NCI-H1694 treated with DMSO at 0.1 percent for 48 hours (cell line): ENCODE results near the gene DCLK1.
"Not testable (repeated sequence)": the region's sequence is repeated elsewhere in the genome, so short reads cannot be mapped to it uniquely, and the experiment has no call there.

Source experiments
- DNase-seq: peaks from one replicate; lab custom pipeline; 2025; lab: John Stamatoyannopoulos, UW

Gene DCLK1

DNA sequence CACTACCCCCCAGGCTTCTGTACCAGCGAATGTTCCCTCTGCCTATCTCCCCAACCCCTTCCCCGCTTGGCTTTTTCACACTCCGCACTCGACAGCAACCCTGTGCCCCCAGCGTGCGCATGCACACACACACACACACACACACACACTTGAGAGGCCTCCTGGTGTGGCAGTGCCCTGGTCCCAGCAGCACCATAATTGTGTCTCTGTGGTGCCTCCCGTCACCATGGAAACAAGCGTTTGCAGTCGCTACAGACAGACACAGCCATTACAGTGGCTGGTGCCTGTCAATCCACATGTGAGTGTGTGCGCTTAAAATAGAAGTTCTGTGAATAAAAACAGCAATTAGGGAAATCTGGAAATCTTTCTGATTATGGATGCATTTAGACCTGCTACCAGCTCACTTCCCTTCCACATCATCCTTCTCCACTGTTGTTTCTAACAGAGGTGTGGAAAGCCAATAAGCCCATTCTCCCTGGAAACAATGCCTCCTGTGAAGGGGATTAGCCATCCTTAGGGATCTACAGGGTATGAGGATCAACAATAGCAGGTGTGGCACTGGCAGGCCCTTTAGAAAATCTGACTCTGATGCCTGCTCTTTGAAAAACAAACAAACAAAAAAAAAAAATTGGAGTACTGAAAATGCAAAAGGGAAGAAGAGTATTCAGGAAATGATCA is 146.3 kb downstream of the DCLK1 start:
- DNase-seq = no peak

DNA sequence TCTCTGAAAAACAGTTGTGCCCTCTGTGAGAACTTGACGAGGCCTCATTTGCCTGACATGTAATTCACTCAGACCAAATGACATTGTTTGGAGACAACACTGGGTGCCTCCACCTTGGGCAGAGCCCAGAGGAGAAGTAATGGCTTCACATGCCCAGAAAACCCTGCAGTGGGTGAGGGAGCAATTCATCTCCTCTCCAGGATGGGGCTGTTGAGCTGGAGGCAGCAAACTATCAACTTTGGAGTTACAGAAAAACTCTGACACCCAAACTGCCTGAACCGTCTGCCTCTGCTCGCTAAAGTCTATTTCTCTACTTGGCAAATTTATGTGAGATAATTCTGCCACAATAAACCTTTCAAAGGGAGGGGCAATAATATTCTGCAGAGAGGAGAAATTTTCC is 146.9 kb downstream of the DCLK1 start:
- no peak for DNase-seq

DNA sequence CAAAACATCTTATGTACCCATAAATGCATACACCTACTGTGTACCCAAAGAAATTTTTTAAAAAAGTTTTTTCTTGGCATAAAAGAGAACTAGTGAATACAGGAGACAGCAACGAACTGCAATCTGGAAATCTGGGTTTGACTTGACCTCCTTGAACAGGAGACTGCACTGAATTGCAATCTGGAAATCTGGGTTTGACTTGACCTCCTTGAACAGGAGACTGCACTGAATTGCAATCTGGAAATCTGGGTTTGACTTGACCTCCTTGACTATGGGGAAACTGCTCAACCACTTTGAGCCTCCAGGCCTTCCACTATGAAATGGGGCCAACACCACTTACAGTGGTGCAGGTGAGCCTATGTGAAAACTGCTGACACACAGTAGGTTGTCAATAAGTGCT is 147.5 kb downstream of the DCLK1 start:
- not testable (repeated sequence) for DNase-seq

DNA sequence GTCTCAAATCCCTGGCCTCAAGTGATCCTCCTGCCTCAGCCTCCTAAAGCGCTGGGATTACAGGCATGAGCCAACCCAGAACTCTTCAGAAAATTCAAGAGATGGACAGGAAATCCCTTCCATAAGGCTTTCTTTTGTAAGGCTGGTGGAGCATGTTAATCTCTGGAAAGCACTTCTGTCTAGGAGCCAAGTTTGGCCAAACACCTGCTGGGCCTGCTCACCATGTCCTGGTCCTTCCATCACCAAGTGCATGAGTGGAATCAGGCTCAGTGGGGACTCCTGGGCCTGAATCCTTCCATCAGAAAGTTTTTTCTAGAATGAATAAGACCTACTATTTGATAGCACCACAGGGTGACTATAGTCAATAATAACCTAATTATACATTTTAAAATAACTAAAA is 148.0 kb downstream of the DCLK1 start:
- DNase-seq = no peak

DNA sequence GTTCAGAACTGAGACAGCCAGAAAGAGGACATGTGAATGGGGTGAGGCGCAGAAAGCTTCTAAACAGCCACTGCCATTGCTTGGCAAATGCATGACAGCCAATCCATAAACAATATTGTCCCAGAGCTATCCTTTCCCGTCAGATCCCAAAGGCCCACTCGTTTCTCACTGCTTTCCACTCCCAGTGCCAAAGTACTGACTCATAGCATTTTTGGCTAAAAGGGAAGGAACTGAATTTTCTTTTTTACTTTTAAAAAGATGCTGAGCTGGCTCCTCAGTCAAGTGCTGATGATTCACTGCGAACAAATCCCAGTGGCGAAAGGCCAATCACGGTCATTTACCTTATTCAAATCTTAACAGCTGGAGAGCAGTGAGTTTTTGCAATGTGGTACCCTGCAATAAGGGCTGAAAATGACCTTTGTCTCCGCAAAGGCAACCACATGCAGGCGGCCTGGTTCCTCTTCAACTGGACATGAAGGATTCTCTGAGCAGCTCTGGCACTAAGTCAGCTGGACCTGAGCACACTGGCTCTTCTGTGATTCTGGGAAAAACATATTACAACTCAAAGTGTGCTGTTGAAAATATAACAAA is 151.7 kb downstream of the DCLK1 start:
- no peak for DNase-seq

DNA sequence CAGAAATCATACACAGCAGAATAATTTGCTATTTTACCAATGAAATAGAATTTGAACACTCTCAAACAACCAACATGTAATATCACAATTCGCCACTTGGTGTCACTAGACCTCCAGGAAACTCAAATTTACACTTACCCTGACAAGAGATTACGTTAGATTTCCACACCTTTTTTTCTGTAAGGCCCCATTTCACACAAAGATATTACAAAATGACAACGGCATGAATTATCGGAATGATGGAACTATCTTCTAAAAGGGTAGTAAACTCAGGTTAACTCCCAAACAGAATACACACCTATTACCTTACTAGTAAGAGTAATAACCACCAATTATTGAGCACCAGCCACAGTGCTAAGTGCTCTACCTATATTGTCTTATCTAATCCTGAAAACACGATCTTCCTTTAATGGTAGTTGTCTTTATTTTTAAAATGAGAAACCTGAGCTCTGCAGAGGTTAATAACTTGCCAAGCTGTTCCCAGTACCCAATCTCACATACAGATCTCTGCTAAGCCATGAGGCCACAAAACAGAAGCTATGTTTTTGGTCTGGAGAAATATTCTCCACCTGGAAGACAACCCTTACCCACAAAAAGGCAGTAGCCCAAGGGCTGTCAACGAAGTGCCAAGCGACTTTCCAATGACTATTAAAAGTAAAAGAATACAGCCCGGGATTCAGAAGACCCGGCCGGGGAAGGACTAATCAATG is 152.4 kb downstream of the DCLK1 start:
- peak; percentile 44 for DNase-seq

DNA sequence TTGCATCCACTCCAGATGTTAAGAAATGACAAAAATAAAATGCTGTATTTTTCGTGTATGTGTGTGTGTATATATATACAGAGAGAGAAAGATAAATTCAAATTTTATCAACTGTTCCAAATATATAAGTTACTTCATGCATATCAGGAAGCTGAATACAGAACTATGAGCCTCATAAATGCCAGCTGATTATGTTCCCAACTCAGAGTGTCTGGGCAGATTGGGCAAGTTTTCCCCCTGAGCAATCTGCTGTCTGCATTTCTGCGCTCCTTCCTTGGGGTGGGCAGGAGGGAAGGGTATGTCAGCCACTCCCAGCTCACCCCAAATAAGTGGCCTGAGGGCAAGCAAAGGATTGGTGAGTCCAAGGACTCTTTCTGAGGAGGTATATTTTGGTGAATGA is 154.1 kb downstream of the DCLK1 start:
- DNase-seq = no peak

DNA sequence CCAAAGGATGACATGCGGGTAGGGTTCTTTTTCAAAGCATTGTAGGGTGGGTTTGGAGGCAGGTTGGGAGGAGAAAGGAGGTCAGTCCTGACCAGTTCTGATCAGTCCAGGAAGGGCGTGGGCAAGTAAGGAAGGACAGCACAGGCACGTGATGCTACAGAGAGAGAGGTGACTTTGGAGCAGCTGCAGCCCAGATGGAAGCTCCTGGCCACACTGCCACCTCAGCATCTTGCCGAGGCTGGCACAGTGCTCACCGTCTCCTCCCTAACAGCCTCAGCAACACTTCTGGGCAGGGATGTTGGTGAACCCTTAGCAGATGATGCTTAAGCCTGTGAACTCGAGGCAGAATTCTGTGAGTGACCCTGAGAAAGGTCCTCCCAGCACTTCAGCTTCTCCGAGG is 155.1 kb downstream of the DCLK1 start:
- DNase-seq = no peak

DNA sequence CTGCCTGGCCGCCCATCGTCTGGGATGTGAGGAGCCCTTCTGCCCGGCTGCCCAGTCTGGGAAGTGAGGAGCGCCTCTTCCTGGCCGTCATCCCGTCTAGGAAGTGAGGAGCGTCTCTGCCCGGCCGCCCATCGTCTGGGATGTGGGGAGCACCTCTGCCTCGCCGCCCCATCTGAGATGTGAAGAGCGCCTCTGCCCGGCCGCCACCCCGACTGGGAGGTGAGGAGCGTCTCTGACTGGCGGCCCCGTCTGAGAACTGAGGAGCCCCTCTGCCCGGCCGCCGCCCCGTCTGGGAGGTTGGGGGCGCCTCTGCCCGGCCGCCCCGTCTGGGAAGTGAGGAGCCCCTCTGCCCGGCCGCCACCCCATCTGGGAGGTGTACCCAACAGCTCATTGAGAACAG is 164.2 kb downstream of the DCLK1 start:
- not testable (repeated sequence) for DNase-seq

DNA sequence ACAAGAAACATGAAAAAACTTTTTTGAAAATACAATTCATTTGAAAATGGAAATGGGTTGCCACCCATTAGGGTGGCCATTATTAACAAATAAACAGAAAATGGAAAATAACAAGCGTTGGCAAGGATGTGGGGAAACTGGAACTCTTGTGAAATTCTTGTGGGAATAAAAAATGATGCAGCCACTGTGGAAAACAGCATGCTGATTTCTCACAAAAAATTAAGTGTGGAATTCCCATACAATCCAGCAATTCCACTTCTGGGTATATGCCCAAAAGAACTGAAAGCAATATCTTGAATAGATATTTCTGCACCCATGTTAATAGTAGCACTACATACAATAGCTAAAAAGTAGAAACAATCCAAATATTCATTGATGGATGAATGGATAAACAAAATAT is 165.2 kb downstream of the DCLK1 start:
- no peak for DNase-seq

DNA sequence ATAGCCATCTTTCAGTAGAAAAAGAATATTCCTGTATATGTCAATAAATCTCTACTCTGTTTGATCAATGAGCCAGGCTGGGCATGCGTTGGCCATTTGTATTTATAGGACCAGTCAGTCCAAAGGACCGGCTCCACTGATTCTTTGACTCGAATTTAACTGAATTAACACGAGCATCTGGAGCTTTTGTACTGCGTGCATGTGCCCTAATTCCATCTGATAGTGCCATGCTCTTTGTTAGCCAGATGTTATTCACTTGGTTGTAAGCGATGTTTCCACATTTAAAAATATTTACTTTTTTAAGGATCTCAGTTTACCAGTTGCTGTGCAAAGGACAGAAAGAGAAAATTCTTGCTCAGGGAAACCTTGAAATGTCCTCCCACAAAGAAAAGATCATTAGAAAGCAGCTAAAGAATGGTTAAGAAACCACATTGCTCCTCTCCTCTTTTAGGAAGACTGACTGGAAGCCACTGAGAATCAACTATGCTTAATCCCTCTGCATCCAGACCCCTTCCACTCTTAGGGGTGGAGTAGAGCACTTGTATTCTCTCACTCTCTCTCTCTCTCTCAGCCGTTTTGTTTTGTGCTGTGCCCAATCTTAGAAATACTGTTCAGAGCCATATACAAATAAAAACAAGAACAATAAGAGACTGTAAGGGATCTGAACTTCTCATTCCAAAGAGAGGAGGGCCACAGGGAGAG is 165.8 kb downstream of the DCLK1 start:
- no peak for DNase-seq

DNA sequence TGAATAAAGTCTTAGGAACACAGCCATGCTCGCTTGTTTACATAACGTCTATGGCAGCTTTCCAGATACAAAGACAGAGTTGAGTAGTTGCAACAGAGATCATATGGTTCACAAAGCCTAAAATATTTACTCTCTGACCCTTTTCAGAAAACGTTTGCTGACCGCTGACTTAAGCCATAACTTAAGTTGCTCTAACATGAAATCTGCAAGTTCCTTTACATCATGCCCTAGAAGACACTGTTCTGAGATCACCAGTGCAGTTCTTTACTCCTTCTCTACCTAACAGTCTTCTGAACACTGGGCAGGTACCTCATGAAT is 166.4 kb downstream of the DCLK1 start:
- no peak for DNase-seq

DNA sequence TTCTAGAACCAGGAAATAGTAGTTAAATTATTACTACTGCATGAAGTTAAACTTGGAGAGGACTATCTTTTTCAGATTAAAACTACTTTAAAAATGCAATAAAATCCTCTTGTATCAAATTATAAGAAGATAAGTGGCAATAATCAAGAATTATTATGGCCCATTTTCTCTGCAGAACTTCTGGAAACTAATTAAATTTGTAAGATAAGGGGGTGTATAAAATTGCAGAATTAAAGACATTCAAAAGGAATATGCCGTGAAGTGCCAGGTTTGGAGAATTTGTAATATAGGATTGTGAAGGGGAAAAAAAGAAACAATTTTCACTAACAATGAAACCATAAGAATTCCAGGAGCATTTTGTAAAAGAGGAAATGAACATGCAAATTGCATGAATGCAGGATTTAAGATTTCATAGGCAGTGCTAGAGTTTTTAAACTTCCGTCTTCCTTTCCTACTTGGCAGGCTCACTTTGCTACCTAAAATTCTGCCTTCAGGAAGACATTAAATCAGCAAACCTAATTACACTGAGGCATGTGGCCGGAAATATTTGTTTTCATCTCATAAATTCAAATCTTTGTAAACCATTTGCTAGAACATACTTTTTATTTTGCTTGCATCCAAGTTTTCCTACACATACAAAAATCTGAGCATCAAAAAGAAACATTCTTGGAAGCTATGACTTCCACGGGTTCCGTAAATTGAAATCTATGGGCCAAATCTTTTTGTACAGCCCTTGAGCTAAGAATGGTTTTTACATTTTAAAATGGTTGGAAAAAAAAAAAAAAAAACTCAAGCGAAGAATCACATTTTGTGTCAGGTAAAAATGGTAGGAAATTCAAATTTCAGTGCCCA is 166.9 kb downstream of the DCLK1 start:
- DNase-seq = no peak

DNA sequence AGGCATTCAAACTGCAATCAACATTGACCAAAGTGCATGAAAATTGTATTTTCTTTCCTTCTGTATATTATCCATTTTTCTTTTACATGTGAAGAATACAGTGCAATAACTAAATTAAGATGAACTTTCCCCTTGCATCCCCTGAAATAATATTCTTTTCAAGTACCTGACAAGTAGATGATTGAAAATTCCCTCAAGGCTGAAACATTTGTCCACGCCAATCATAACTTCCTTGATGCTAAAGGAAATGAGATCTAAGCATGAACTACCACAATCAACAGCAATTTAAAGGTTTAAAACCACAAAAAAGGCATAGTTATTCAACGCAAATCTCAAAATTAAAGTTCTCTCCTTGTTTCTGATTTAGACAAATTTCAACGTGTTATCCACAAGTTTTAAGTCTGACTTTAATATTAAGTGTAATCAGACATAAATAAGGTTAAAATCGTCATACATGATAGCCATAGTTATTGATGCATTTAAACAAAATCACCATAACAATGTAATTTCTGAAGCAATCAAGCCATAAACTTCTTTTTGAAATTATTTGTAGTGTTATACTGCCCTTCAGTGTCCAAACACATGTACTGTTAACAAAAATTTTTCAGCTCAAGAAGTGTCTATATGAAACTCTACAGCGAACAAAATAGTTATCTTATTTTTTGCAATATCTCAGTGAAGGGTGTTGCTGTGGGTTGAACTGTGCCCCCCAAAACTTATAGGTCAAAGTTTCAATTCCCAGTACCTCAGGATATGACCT is 169.5 kb downstream of the DCLK1 start:
- no peak for DNase-seq

DNA sequence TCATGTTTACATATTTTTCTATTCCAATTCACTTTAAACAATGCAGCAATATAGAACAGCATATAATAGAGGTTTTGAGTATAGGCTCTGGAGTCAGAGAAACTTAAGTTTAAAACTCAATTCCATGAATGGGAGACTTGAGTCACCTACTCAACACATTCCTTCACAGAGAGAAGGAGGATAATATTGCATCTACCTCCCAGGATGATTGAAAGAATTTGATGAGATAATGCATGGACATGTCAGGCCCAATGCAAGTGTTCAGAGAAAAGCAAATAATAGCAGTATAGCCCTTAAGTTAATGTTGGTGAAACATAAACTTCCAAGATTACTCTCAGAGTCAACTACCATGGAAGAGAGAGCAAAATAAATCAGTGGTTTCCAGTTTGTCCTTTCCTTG is 170.2 kb downstream of the DCLK1 start:
- no peak for DNase-seq

DNA sequence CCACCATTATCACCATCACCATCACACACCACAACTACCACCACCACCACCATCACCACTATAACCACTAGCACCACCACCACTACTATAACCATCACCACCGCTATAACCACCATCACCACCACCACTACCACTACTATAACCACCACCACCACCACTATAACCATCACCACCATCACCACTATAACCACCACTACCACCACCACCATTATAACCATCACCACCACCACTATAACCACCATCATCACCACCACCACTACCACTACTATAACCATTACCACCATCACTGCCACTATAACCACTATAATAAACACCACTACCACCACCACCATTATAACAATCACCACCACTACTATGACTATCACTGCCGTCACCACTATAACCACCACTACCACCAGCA is 173.2 kb downstream of the DCLK1 start:
- no peak for DNase-seq

DNA sequence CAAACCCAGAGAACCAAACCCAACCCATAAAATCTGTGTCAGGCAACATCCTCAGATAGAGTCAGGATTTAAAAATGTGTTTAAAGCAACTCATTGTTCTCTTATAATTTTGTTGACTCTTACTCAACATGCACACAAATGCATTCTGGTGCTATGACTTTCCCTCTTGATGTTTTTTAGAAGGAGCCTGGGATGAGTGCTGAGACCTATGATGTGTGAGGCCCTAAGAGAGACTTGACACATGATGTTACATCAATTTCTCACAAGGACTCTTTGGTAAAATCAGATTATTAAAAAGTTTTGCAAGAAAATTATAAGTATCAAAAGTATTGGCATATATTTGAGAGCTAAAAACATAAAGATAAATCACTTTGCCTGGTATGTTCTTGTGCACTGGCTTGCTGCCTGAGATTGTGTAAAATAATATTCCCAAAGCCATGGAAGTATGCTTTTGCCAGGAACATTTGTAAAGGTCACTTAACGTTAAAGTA is 173.9 kb downstream of the DCLK1 start:
- no peak for DNase-seq

DNA sequence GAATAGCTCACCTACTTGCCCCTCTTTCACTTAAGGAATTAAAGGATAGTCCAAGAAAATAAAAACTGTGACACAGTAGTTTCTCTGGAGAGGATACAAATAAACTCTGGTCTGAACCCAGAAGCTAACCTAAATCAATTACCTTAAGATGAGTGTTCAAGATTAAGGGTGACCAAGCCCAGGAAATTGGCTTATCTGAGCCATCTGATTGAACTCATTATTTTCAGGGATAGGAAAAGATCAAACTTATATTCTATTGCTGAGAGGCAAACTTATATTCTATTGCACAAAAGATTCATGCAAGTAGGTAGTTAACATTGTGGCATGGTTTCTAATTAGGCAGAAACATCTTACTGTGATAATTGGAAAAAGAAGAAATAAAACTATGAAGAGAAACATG is 175.1 kb downstream of the DCLK1 start:
- no peak for DNase-seq

DNA sequence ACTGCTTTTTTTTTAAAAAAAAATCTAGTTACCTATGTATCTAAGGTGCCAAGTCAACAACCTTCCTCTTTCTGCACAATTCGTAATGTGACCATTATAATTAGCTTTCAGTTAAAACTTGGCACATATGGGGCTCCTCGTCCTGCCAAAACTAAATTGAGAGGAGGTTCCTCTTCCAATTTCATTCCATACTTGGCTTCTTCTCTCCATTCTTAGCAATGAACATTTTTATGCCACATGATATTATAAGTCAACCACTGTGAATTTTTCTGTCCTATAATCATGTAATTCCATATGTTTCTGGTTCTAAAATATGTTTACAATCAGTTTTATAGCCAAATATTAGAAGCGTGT is 177.0 kb downstream of the DCLK1 start:
- DNase-seq = peak; percentile 81

DNA sequence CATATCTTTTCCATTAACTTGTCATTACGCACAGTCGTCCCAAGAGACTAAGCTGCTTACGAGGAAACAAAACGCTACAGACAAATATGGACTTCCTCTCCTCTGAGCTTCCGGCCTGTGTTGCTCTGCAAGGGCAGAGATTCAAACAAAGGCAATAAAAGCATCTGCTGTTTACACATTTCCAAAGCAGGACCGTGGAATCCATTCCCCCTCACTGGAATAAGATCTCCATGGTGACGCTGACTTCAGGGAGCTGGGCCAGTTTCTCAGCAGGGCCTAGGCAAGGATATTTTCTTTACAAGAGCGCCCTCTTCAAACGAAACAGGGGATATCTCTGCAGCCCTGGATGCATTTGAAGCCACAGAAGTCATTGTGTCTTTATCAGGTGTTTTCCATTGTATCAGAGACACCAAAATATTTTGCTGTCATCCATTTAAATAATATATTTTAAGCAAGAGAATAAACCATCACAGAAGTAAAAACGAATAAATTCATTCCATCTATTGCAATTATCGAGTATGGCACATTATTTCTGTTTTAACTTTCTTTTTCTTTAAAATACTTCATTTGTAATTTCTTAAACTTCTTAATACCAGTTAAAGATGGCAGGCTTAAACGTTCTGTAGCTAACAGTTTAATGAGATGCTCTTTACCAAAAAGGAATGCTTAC is 177.5 kb downstream of the DCLK1 start:
- peak; percentile 98 for DNase-seq

DNA sequence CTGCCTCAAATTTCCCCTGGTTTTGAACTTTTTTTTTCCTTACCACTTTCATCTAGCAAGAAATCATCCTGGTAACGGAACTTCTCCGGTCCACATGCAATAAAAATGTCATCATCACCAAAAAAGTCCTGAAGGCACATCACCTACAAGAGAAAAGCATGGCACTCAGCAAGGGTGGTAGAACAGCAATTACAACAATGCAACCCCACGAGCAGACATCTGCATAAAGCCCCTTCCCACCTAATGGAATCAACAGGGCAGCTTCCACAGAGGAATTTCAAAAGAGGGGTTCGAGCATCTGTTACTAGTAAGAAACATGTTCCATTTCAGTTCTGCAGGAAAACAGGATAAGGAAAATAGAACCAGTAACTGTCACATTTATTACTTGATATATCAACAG is 183.9 kb downstream of the DCLK1 start:
- DNase-seq = no peak
